Frontal cortex (tissue), 4 donors: ENCODE measurements around the gene FANCG. TPM values are rescaled to one million over a fixed set of nuclear protein-coding genes. Genes with fewer than 3 reads are reported as not detected.

Experiments used
- DNase-seq, 2 donors: peaks; one replicate each; pipeline ENCODE4 v3.0.0; 2012; ENCODE audit warnings: low spot score in 2 of 2
- FAIRE-seq: peaks from 2 replicates; lab custom pipeline; 2012; peaks lifted over from hg19 to GRCh38; lab: Jason Lieb, UNC
- small RNA-seq: library from RNA; depleted of rRNA; stranded (forward); fragments of <200 nt; gene quantifications from one replicate; pipeline ENCODE3, GENCODE V24; 2014
- total RNA-seq: library from RNA; depleted of rRNA; stranded (reverse); fragments of >200 nt; gene quantifications from one replicate; pipeline ENCODE4 v1.2.3, GENCODE V29; 2014
- donor health status: control.
- donor health status: control.
- donor health status: control.

FANCG gene
- total RNA-seq, 1 donor from 2014 or later = 18.8 TPM

DNA sequence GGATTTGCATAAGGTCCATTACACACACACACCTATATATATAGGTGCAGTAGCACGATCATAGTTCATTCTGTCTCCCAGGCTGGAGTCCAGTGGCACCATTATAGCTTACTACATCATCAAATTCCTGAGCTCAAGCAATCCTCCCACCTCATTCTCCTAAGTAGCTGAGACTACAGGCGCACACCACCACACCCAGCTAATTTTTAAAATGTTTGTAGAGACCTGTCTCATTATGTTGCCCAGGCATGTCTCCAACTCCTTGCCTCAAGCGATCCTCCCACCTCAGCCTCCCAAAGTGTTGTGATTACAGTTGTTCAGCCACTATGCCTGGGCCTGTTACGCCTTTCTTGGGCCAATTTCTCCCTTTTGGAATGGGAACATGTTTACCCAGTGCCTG lies 50.5 kb downstream of the FANCG start:
- DNase-seq (no peak), FAIRE-seq (no peak)

DNA sequence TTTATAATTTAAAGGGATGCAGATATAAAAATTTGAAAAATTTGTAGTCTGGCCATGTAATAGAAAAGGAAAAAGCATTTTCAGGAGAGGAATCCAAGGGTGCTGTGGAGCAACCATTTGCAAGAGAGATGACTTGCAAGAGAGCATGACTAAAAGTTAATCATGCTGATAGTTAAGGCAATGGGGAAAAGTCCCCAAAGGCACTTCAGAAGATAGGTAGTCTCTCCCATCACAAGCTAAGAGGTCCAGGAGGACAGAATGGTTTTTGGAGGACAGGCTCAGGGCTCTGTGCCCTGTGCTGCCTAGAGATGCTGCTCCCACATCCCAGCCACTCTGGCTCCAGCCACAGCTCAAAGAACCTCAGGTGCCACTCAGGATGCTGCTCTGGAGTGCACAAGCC lies 51.4 kb downstream of the FANCG start:
- no peak for DNase-seq

DNA sequence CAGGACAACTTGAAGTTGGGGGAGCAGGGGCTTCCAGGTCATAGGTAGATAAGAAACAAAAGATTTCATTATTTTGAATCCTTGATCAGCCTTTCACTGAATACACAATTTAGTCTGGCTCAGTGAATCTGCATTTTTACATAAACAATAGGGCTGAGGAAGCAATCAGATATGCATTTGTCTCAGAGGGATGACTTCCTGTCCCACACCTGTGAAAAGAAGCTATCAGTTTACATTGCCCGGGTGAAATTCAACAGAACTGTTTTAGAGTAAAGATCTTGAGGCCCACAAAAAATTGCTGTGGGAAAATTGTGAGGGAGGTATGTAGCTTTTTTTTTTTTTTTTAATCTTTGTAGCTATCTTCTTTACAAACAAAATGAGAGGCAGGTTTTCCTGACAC lies 51.9 kb downstream of the FANCG start:
- FAIRE-seq (no peak), DNase-seq (no peak)

More for the DNA sequence above, 51.4 kb downstream of the FANCG start:
- FAIRE-seq = no peak

DNA sequence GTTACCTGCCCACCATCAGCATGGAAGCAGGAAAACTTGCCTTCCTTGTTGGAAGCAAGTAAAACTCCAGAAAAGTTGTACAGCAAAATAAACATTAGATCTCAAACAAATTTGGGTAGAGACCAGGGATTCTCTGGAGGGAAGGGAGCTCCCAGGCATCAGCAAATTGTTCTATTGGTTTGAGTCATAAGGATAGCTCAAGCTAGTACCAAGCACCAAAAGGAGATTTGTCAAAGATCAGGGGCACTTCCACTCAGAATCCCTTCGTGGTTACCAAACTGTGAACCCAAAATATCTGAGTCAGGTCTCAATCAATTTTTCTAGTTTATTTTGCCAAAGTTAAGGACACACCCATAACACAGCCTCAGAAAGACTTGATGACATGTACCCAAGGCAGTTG lies 52.4 kb downstream of the FANCG start:
- FAIRE-seq = no peak
- no peak for DNase-seq

DNA sequence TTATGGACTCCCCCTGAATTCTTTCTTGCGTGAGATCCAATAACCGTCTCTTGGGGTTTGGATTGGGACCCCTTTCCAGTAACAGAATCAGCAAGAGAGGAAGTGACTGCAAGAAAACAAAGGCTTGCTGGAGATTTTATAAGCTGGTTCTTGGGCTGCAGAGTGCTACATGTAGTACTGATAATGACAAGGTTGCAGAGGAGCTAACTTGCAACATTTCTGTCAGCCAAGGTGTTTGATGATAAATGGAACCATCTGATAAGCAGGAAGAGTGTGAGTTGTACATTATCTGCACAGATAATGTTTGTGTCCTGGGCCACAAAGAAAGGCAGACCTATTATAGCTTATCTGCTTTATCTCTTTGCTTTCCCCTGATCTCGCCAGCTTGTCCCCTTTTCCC lies 53.1 kb downstream of the FANCG start:
- no peak for DNase-seq
- no peak for FAIRE-seq

Small RNAs within 50 kb of the gene (small RNA-seq; reads per million reads assigned to genes)
- not detected for gene RN7SL338P

Other genes with a start within 250 kb of the FANCG start
- gene PHF24, start 121.7 kb downstream of the FANCG start, total RNA-seq = 19.2 TPM
- 57.1 TPM for gene DNAJB5, start 90.2 kb downstream of the FANCG start, total RNA-seq
- 205 TPM for gene VCP, start 7.3 kb downstream of the FANCG start, total RNA-seq
- 6.9 TPM for gene PIGO, start 16.6 kb upstream of the FANCG start, total RNA-seq
- 55.4 TPM for gene STOML2, start 23.2 kb upstream of the FANCG start, total RNA-seq
- gene ATOSB, start 35.9 kb upstream of the FANCG start, total RNA-seq = 12.2 TPM
- gene UNC13B, start 82.1 kb upstream of the FANCG start, total RNA-seq = 17.9 TPM